Left ventricle myocardium inferior (tissue), 1 donor: Measurements from ENCODE around the gene NEUROD2. TPM values are rescaled to one million over a fixed set of nuclear protein-coding genes. Genes with fewer than 3 reads are reported as not detected.

Experiments used
- DNase-seq: peaks from one replicate; pipeline ENCODE4 v3.0.0-alpha.2; 2020
- H3K27ac ChIP-seq: fragments of 200-600 bp; replicated peaks from 2 replicates; pipeline ENCODE4 v1.8.0; 2021
- H3K27me3 ChIP-seq: fragments of 200-600 bp; 2 replicates; pipeline ENCODE4 v1.8.0; 2021; ENCODE audit warnings: low read depth
- H3K36me3 ChIP-seq: fragments of 200-600 bp; 2 replicates; pipeline ENCODE4 v1.8.0; 2021
- H3K4me1 ChIP-seq: fragments of 200-600 bp; 2 replicates; pipeline ENCODE4 v1.8.0; 2021
- H3K4me3 ChIP-seq: fragments of 200-600 bp; 2 replicates; pipeline ENCODE4 v1.8.0; 2021; ENCODE audit warnings: mild to moderate bottlenecking, moderate library complexity
- H3K9me3 ChIP-seq: fragments of 200-600 bp; replicated peaks from 2 replicates; pipeline ENCODE4 v1.8.0; 2021
- intact Hi-C: fragments of 100-400 bp; cut with micrococcal nuclease; formaldehyde crosslinking; loops from one replicate; pipeline ENCODE4 v1.11.0; 2022
- total RNA-seq: library from RNA; stranded (reverse); fragmentation: NEBNext Ultra II Directional; extraction: Animal tissue kit (Norgen Biotek cat#: 25700); gene quantifications from one replicate; pipeline ENCODE4 v1.2.1, GENCODE V29; 2021
- TF ChIP-seq, protein P1 (sequence below): fragments of 200-600 bp; IDR thresholded peaks from 2 replicates; pipeline ENCODE4 v1.8.0; 2021; ENCODE audit warnings: antibody characterized with exemption, mild to moderate bottlenecking, borderline replicate concordance
- donor health status: DM: no; HTN: yes; CAD: no; lungs with severe emphysema.

Gene NEUROD2
- total RNA-seq, 1 donor from 2014 or later, result not detected

DNA sequence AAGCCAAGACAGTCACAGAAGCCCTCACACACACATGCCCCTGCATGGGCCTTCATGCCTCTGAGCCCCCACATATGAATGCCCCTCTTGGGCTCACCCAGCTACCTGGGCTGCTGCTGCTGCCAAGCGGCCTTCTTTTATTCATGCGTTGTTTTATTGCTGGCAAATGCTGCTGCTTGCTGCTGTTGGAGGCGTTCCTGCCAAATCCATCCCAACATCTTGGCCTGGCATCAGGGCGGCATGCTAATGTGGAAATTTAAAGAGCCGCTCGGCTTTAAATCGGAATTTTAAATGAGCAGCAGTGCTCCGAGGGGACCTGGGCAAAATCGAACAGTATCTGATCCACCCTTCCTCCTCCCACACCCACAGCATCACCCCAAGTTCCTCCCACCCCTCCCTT is 39.0 kb downstream of the NEUROD2 start:
- no peaks in the 10 kb centered on the region for H3K27me3 ChIP-seq
- no peak overlapping the region for H3K4me3 ChIP-seq
- peaks cover 41% of the 10 kb centered on the region for H3K36me3 ChIP-seq
- peaks cover 13% of the 10 kb centered on the region for H3K4me1 ChIP-seq
- DNase-seq, result no peak
- TF ChIP-seq, protein P1, sequence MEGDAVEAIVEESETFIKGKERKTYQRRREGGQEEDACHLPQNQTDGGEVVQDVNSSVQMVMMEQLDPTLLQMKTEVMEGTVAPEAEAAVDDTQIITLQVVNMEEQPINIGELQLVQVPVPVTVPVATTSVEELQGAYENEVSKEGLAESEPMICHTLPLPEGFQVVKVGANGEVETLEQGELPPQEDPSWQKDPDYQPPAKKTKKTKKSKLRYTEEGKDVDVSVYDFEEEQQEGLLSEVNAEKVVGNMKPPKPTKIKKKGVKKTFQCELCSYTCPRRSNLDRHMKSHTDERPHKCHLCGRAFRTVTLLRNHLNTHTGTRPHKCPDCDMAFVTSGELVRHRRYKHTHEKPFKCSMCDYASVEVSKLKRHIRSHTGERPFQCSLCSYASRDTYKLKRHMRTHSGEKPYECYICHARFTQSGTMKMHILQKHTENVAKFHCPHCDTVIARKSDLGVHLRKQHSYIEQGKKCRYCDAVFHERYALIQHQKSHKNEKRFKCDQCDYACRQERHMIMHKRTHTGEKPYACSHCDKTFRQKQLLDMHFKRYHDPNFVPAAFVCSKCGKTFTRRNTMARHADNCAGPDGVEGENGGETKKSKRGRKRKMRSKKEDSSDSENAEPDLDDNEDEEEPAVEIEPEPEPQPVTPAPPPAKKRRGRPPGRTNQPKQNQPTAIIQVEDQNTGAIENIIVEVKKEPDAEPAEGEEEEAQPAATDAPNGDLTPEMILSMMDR, result no peak
- peaks cover 5% of the 10 kb centered on the region for H3K9me3 ChIP-seq
- H3K27ac ChIP-seq, result no peak overlapping the region
- intact Hi-C loops, result no loop called here

DNA sequence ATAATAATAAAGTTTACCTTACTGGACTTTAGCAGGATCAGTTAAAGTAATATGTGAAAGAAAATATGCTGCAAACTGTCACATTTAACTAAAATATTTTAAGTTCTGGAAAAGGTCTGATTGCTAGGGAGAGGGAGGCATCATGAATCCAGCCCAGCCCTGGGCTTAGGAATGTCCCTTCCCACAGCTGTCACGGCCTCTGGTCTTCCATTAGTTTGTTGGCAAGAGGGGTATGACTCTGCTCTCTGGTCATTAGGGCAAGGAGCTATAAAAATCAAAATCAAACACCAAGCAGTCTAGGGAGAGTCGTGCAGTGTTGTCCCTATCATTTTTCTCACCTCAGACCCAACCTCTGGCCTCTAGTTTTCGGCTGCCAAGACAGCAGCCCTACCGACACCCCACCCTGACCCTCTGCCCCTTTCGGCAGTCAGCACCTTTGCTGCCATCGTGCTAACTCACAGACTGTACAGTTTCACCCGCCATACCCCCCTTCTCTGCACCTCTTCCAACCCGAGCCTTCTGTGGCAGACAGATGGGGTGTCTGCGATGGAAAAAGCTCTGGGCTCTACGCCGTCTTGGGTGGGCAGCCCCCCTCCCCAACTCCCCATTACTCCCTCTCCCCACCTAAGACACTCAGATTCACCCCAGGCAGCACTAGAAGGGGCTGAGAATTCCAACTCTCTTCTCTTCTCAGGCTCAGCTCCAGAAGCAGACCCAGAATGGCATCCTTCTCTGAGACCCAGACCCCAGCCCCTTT is 41.4 kb downstream of the NEUROD2 start:
- H3K4me1 ChIP-seq, result peaks cover 4% of the 10 kb centered on the region
- no peaks in the 10 kb centered on the region for H3K27me3 ChIP-seq
- peaks cover 41% of the 10 kb centered on the region for H3K36me3 ChIP-seq
- no peak overlapping the region for H3K4me3 ChIP-seq
- TF ChIP-seq, protein P1, result no peak
- no peak for DNase-seq
- H3K9me3 ChIP-seq, result peaks cover 3% of the 10 kb centered on the region
- intact Hi-C loops, result no loop called here
- H3K27ac ChIP-seq, result no peak overlapping the region

DNA sequence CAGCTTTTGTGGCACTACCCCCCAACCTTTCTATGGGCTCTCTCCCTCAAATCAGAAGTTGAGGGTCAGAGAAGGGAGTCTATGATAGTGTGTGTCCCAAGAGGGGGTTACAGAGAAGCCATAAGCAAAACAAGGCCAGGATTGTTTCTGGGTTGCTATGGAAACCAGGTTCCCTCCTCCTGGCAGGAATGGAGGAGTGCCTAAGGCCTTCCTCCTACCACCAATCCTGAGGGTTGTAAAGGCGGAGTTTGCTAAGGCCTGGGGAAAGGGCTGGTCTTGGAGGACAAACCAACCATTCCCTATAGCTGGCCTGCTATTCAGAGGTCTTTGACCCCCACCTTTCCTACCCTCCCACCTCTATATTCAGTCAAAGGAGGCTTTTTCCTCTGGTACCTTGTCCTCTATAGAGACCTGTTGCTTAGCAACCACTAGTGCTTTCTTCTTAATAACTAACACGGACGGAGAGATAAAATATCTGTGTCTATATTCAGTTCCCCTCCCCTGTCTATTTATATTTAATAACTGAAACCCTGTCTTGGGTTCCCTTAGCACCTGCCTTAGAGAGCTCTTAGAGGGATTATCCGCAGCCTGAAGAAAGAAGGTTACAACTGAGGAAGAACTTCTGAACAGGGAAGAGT is 43.4 kb downstream of the NEUROD2 start:
- peaks cover 52% of the 10 kb centered on the region for H3K36me3 ChIP-seq
- intact Hi-C loops, result no loop called here
- TF ChIP-seq, protein P1, result no peak

DNA sequence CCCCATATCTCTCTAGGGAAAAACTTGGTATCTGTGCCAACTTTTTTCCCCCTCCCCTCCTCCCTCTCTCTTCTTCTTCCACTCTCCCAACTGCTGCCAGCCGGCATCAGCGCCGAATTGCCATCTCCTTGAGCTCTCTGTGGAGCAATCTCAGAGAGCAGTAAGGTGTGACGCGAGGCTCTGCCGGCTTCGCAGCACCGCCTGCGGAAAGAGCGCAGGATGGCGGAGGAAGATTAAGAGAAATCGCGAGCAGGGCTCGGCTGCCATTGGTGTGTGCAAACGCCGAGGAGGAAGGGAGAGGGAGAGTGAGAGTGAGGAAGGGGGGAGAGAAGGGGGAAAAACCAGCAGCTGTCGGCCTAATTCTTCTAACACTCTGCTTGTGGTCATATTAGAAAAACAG is 44.2 kb downstream of the NEUROD2 start:
- no peak for DNase-seq
- peaks cover 4% of the 10 kb centered on the region for H3K4me1 ChIP-seq
- intact Hi-C loops, result no loop called here
- TF ChIP-seq, protein P1, result no peak
- no peaks in the 10 kb centered on the region for H3K27me3 ChIP-seq
- no peak overlapping the region for H3K27ac ChIP-seq
- no peaks in the 10 kb centered on the region for H3K9me3 ChIP-seq
- peaks cover 54% of the 10 kb centered on the region for H3K36me3 ChIP-seq
- no peak overlapping the region for H3K4me3 ChIP-seq

More for the DNA sequence above, 43.4 kb downstream of the NEUROD2 start:
- Histone ChIP-seq H3K27ac (no peak overlapping the region), H3K4me1 (peaks cover 4% of the 10 kb centered on the region), H3K27me3 (no peaks in the 10 kb centered on the region), H3K9me3 (no peaks in the 10 kb centered on the region), H3K4me3 (no peak overlapping the region)
- no peak for DNase-seq

DNA sequence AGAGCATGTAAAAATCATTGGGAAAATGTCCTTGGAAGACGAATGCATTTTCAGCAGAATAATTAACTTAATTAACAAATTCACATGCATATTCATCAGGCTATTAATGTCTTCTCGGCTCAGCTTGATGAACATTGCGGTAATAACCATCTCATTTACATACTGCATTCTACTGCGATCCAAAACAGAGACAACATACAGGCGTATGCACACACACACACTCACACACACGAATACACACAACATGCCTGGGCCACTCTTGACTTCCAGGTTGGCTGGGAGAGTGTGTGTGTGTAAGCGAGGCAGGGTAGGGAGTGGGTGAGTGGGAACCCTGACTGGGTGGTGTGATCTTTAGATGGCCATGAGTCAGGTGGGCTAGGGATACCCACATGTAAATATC is 44.7 kb downstream of the NEUROD2 start:
- H3K27ac ChIP-seq, result no peak overlapping the region
- no peak for DNase-seq
- TF ChIP-seq, protein P1, result no peak
- intact Hi-C loops, result no loop called here
- H3K4me3 ChIP-seq, result no peak overlapping the region
- H3K27me3 ChIP-seq, result no peaks in the 10 kb centered on the region
- H3K9me3 ChIP-seq, result no peaks in the 10 kb centered on the region
- H3K36me3 ChIP-seq, result peaks cover 59% of the 10 kb centered on the region
- peaks cover 4% of the 10 kb centered on the region for H3K4me1 ChIP-seq
